Measurements from ENCODE around the gene ARL13B. TPM values are rescaled to one million over a fixed set of nuclear protein-coding genes. Genes with fewer than 3 reads are reported as not detected.
"Not testable (repeated sequence)": the region's sequence is repeated elsewhere in the genome, so short reads cannot be mapped to it uniquely, and the experiment has no call there.

The ARL13B gene
- total and polyA plus RNA-seq, 9 donors = 6.2 to 16.3 (median 11.8) TPM

GRCh38 chr3:94026623-94027022 is 46.7 kb downstream of the ARL13B start:
- 60 to 67% (median 65%) methylated on average over 2 of the region's 2 CpGs for WGBS, 3 donors
- TF ChIP-seq CTCF (IDR thresholded peaks at IDR 0.05) (no peak), EP300 (IDR thresholded peaks at IDR 0.05) (no peak), POLR2A (IDR thresholded peaks at IDR 0.05) (no peak)

GRCh38 chr3:94028093-94028837 is 48.3 kb downstream of the ARL13B start, which contains the start of gene STX19:
Gene STX19, minus strand, starts transcription at chr3:94028597. Its CDS starts 13,328 bp downstream, at chr3:94015269.
- DNase-seq = no peak
- 86 to 89% (median 88%) methylated on average over 8 of the region's 8 CpGs for WGBS, 3 donors
- Histone ChIP-seq H3K4me1 (ENCODE audit: insufficient read depth) (no peaks in the 10 kb centered on the region), H3K4me3 (no peak within 1 kb of the TSS), H3K36me3 (no peaks in the 10 kb centered on the region), H3K27me3 (no peaks in the 10 kb centered on the region), H3K27ac (no peak within 1 kb of the TSS), H3K9me3 (no peaks in the 10 kb centered on the region)
- TF ChIP-seq CTCF (IDR thresholded peaks at IDR 0.05) (no peak), POLR2A (IDR thresholded peaks at IDR 0.05) (no peak), EP300 (IDR thresholded peaks at IDR 0.05) (no peak)
- intact Hi-C loops (cut with DNase I) = no loop called here

More at GRCh38 chr3:94026623-94027022, 46.7 kb downstream of the ARL13B start:
- intact Hi-C loops (cut with DNase I) = no loop called here
- Histone ChIP-seq H3K36me3 (no peaks in the 10 kb centered on the region), H3K4me1 (ENCODE audit: insufficient read depth) (no peaks in the 10 kb centered on the region), H3K4me3 (no peak overlapping the region), H3K9me3 (no peaks in the 10 kb centered on the region), H3K27ac (no peak overlapping the region), H3K27me3 (no peaks in the 10 kb centered on the region)
- DNase-seq = no peak

GRCh38 chr3:94036909-94037507 is 57.1 kb downstream of the ARL13B start:
- no peak overlapping the region for H3K4me3 ChIP-seq
- no peaks in the 10 kb centered on the region for H3K9me3 ChIP-seq
- intact Hi-C loops (cut with DNase I) = no loop called here
- H3K4me1 ChIP-seq (ENCODE audit: insufficient read depth) = no peaks in the 10 kb centered on the region
- no peaks in the 10 kb centered on the region for H3K36me3 ChIP-seq
- 87 to 88% (median 88%) methylated on average over 3 of the region's 3 CpGs for WGBS, 3 donors
- no peaks in the 10 kb centered on the region for H3K27me3 ChIP-seq
- no peak for DNase-seq
- no peak overlapping the region for H3K27ac ChIP-seq
- no peak for TF ChIP-seq POLR2A (IDR thresholded peaks at IDR 0.05)
- no peak for TF ChIP-seq EP300 (IDR thresholded peaks at IDR 0.05)
- no peak for TF ChIP-seq CTCF (IDR thresholded peaks at IDR 0.05)

GRCh38 chr3:94043285-94043684 is 63.3 kb downstream of the ARL13B start:
- 66 to 73% (median 70%) methylated on average over 1 of the region's 1 CpG for WGBS, 3 donors
- TF ChIP-seq EP300 (IDR thresholded peaks at IDR 0.05) (no peak), POLR2A (IDR thresholded peaks at IDR 0.05) (no peak), CTCF (IDR thresholded peaks at IDR 0.05) (no peak)
- H3K27me3 ChIP-seq = no peaks in the 10 kb centered on the region
- no peaks in the 10 kb centered on the region for H3K4me1 ChIP-seq (ENCODE audit: insufficient read depth)
- no peaks in the 10 kb centered on the region for H3K36me3 ChIP-seq
- no peak for DNase-seq
- H3K4me3 ChIP-seq = no peak overlapping the region
- H3K27ac ChIP-seq = no peak overlapping the region
- intact Hi-C loops (cut with DNase I) = no loop called here
- H3K9me3 ChIP-seq = no peaks in the 10 kb centered on the region

- H3K4me1 ChIP-seq (ENCODE audit: insufficient read depth); intact Hi-C loops (cut with DNase I); H3K36me3 ChIP-seq; H3K27ac ChIP-seq; H3K4me3 ChIP-seq; H3K27me3 ChIP-seq; H3K9me3 ChIP-seq: not testable (repeated sequence)
- WGBS, 3 donors = 95 to 99% (median 97%) methylated on average over 57 to 61 of the region's 61 CpGs
- peak in 1 of 5 donors; percentile 9 for DNase-seq
These were observed 64.4 kb downstream of the ARL13B start for GRCh38 chr3:94044100-94044936.

All from ovary (tissue), 9 donors.